ENCODE measurements around the gene ATAD3A.
"Not testable (repeated sequence)": the region's sequence is repeated elsewhere in the genome, so short reads cannot be mapped to it uniquely, and the experiment has no call there.

The ATAD3A gene

DNA sequence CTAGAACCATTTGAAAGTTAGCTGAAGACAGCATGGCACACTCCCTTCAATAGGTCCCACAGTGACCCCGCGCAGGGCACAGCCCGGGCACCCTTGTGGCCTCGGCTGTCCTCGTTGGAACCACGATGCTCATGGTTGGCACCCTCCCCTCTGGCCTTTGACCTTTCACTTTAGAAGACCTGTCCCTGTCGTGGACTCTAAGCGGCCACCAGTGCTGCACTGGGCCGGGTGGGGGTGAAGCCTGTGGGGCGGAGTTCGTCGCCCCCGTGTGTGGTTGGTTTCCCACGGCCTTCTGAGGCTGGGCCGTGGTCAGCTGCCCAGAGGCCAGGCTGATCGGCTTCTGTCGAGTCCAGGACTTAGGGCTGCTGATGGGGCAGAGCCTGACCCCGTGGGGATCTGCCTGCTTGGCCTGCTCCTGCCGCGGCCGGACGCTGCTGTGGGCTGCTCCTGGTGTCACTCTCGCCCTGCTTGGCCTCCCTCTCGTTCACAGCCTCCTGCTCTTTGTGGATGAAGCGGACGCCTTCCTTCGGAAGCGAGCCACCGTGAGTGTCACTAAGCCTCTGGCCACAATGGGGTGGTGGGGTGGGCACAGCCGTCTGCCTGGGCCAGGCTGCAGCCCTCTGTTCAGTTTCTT is 12.9 kb downstream of the ATAD3A start:
- DNase-seq, result not testable (repeated sequence)

DNA sequence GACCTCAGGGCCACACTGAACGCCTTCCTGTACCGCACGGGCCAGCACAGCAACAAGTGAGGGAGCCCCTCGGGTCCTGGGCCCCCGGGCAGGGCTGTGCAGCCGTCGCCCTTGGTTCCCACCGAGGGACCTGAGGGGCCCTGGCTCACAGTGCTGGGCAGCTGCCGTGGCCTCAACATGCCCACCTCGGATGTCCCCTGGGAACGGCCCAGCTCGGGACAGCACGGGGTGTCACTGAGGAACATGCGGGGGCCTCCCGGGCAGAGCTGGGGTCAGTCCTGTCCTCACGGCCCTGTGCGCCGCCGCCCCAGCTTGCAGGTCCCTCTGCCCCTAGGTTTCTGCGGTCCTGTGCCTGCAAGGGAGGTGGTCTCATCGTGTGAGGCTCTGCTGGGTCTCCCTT is 14.5 kb downstream of the ATAD3A start:
- DNase-seq, result not testable (repeated sequence)

DNA sequence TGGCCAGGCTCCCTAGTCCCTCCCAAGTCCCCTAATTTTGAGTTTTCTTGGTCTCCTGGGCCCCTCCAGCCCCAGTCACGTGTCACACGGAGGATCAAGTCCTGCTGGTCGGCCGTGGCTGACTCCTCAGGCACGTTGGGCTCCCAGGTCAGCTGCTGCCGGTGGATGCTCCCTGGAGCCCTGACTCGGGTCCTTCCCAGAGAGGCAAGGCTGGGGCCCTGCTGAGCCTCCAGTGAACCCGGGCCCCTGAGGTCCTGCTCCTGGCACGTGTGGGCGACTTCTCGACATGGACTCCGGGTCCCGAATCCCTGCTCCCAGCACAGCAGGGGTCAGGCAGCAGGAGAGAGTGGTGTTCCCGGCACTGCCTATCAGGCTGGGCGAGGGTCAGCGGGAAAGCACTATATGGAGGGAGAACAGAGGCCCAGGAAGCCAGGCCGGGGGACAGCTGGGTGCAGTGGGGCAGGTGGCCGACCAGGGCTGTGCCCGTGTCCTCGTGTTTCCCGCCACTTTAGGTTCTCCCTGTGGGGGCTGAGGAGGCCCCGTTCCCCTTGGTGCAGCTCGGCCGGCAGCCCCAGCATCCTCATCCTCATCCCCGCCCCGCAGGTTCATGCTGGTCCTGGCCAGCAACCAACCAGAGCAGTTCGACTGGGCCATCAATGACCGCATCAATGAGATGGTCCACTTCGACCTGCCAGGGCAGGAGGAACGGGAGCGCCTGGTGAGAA is 15.3 kb downstream of the ATAD3A start:
- no peak for DNase-seq

- DNase-seq, result no peak
Observed at GRCh38 chr1:1528301-1529267, 16.6 kb downstream of the ATAD3A start.

- DNase-seq, result no peak
Observed at GRCh38 chr1:1529321-1529720, 17.4 kb downstream of the ATAD3A start.

- DNase-seq, result no peak
Observed at GRCh38 chr1:1529936-1530335, 18.0 kb downstream of the ATAD3A start.

DNA sequence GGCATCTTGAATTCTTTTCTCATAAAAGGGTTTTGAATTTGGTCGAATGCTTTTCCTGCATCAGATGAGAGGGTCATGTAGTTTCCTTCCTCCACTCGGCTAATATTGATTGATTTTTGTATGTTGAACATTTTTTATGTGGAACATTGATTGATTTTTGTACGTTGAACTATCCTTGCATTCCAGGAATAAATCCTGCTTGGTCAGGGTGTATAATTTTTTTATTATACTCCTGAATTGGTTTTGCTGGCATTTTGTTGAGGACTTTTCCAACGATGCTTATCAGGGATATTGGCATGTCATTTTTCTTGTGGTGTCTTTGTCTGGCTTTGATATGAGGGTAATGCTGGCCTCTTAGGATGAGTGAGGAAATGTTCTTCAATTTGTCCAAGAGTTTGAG is 20.0 kb downstream of the ATAD3A start:
- DNase-seq, result no peak

DNA sequence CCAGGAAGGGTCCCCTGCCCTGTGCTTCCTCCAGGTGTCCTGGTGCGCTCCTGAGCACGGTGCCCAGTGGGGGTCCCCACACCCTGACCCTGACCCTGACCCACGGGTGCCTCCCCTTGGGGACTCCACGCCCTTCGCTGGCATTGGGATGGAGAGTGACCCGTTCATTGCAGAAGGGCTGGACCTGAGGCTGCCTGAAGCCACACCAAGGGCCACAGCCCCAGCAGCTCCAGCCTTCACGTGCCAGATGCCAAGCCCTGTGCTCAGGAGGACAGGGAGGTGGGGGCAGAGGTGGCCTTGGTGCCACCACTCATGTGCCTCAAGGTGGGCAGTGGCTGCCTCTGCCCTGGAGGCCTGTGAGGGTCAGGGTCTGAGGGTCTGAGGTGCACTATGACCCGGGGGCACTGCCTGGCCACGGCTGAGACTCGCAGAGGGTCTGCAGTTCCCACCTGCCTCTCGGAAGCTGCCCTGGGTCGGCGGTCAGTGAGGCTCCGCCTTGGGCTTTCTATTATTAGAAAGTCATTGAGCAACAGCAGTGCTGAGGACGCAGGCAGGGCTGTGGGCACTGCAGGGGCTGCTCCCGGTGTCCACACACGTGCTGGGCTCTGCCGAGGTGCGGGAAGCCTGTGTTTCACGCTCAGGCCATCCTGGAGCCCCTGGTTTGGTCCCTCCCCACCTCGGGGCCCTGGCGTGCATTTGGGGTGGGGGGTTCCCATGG is 21.4 kb downstream of the ATAD3A start:
- not testable (repeated sequence) for DNase-seq

DNA sequence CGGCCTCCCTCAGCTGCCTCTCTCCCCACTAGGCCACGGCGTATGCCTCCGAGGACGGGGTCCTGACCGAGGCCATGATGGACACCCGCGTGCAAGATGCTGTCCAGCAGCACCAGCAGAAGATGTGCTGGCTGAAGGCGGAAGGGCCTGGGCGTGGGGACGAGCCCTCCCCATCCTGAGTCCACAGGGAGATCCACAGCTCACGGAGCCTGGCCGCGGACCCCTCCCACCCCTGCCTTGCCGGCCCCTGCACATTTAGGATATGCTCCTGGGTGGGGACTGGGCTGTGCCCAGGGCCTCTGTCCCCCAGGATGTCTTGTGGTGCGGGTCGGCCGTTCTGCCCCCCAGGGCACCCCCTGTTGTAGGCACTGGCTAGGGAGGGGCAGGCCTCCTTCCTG is 21.9 kb downstream of the ATAD3A start:
- DNase-seq, result not testable (repeated sequence)

- no peak for DNase-seq
Observed at GRCh38 chr1:1534401-1535154, 22.6 kb downstream of the ATAD3A start.

GRCh38 chr1:1535201-1536018 is 23.4 kb downstream of the ATAD3A start:
- DNase-seq, result no peak

DNA sequence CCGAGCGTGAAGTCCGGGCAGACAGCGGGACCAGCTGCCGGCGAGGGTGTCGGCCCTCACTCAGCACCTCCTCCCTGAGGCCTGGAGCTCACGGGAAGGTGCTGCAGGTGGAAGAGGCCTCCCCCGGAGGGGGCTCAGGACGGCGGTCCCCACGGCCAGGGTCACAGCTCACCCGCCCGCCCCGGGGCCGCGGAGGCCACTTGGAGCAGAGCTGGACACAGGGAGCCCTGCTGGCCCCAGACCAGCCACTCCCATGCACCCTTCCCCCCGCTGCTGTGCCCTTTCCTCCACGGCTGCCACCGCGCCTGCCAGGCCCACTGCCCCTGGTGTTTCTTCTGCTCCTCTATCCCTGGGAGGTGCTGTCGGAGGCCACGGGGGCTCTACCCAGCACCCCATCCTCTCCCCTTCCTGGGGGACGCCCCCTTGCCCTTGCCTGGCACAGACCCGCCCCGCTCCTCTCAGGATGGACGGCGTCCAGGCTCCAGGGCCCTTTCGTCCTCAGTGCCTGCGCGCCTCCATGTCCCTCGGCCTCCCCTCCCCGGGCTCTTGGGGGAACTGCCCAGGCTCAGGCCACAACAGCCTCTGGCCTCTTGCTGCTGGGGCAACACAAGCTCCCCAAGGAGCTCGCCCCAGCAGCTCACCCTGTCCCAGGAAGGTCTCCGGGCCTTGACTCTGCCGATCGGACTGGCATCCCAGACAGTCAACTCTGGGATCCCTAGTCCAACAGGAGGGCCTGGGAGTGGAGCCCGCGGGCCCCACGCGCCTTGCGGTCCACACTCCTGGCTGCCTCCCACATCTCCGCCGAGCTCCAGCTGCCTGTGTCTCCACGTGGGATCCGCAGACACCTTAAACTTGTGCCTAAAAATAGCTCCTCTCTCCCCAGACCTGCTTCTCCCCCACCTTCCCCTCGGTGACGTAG is 24.3 kb downstream of the ATAD3A start:
- DNase-seq, result no peak

GRCh38 chr1:1536938-1537546 is 25.1 kb downstream of the ATAD3A start:
- no peak for DNase-seq

DNA sequence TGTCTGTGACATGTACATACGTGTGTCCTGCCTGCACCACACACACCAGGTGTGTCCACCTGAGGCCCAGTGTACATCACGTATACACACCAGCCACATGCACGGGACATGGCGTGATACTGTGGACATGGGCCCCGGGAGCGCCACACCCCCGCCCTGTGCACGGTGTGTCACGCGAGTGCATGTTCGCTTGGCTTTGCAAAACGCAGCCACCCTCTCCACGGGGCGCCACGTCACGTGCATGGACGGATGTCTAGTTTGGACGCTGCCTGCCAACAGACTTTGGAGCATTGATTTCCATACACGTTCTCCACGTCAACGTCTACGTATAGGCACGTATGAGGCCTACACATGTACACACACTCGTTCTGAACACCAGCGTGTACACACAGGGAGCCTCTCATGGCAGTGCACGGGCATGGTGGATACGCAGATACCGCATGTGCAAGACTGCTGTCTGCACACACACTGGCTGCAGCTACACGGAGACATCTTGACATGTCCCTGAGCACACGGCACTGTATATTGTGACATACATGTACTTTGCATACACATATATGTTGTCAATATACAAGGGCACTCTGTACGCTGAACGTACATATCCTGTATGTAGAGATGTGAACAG is 25.8 kb downstream of the ATAD3A start:
- DNase-seq, result no peak

- DNase-seq, result no peak
Observed at GRCh38 chr1:1538334-1538733, 26.4 kb downstream of the ATAD3A start.

GRCh38 chr1:1538989-1539309 is 27.0 kb downstream of the ATAD3A start:
- DNase-seq, result no peak

- peak; percentile 15 for DNase-seq
Observed at GRCh38 chr1:1539310-1540089, 27.5 kb downstream of the ATAD3A start.

- peak; percentile 72 for DNase-seq
Observed at GRCh38 chr1:1540090-1540817, 28.3 kb downstream of the ATAD3A start, which contains the start of gene TMEM240. TSS of gene TMEM240 (minus strand) at chr1:1540624. CDS start at chr1:1540346, 278 bp downstream.
